SU-DHL-6 (cell line): ENCODE results near the gene THSD4.

Source experiments
- H2AFZ ChIP-seq: fragments of 200-600 bp; sonication (generic); 2 replicates; pipeline ENCODE4 v1.6.1; 2014; ENCODE audit warnings: low read depth, mild to moderate bottlenecking, moderate library complexity, mixed read lengths, antibody characterized with exemption, low read length; ENCODE audit not compliant: severe bottlenecking
- H3F3A ChIP-seq: fragments of 200-600 bp; shearing (Covaris generic); 2 replicates; pipeline ENCODE4 v1.6.0; 2016; ENCODE audit warnings: antibody characterized with exemption, mild to moderate bottlenecking; ENCODE audit not compliant: insufficient read depth
- H3K27ac ChIP-seq: fragments of 200-600 bp; sonication (generic); 2 replicates; pipeline ENCODE4 v1.5.1; 2016; ENCODE audit warnings: low read depth, mild to moderate bottlenecking, low read length, moderate library complexity, mixed read lengths
- H3K27me3 ChIP-seq: fragments of 200-600 bp; sonication (generic), shearing (Covaris generic); 2 replicates; pipeline ENCODE4 v1.6.0; 2014; ENCODE audit warnings: mild to moderate bottlenecking, low read length
- H3K36me3 ChIP-seq: fragments of 200-600 bp; sonication (generic); 2 replicates; pipeline ENCODE4 v1.6.1; 2014; ENCODE audit warnings: mild to moderate bottlenecking, low read length, mixed read lengths
- H3K4me2 ChIP-seq: fragments of 300-600, 200-600 bp; shearing (Covaris generic), sonication (generic); 2 replicates; pipeline ENCODE4 v1.6.0; 2014; ENCODE audit warnings: low read length, low read depth, mild to moderate bottlenecking; ENCODE audit not compliant: poor library complexity, severe bottlenecking
- H3K4me3 ChIP-seq: fragments of 200-600 bp; sonication (generic); 2 replicates; pipeline ENCODE4 v1.5.1; 2014; ENCODE audit warnings: antibody characterized with exemption, low read length, mild to moderate bottlenecking, mixed read lengths; ENCODE audit not compliant: insufficient read depth, poor library complexity, severe bottlenecking
- H3K79me2 ChIP-seq: fragments of 200-600 bp; sonication (generic); 2 replicates; pipeline ENCODE4 v1.6.1; 2014; ENCODE audit warnings: mild to moderate bottlenecking, low read length, moderate library complexity; ENCODE audit not compliant: insufficient read depth
- H3K9ac ChIP-seq: fragments of 200-600 bp; sonication (generic); 2 replicates; pipeline ENCODE4 v1.7.0; 2014; ENCODE audit warnings: mild to moderate bottlenecking, low read length
- H3K9me2 ChIP-seq: fragments of 200-600 bp; sonication (generic); replicated peaks from 2 replicates; pipeline ENCODE4 v1.6.1; 2014; ENCODE audit warnings: low read length; ENCODE audit not compliant: insufficient read depth
- H3K9me3 ChIP-seq: fragments of 200-600 bp; sonication (generic); 2 replicates; pipeline ENCODE4 v1.6.1; 2014; ENCODE audit warnings: low read length, mixed read lengths; ENCODE audit not compliant: insufficient read depth
- H4K20me1 ChIP-seq: fragments of 200-600 bp; sonication (generic); 2 replicates; pipeline ENCODE4 v1.6.1; 2014; ENCODE audit warnings: low read depth, mild to moderate bottlenecking, antibody characterized with exemption, low read length, moderate library complexity, mixed read lengths
- CTCF ChIP-seq: fragments of 200-600 bp; sonication (generic); IDR thresholded peaks from one replicate; pipeline ENCODE4 v1.5.1; 2017; ENCODE audit warnings: antibody characterized with exemption, mild to moderate bottlenecking, low read length, moderate library complexity; ENCODE audit not compliant: insufficient read depth, poor library complexity, severe bottlenecking
- EZH2phosphoT487 ChIP-seq: fragments of 200-600 bp; sonication (generic), shearing (Covaris generic); conservative IDR thresholded peaks from 2 replicates; pipeline ENCODE4 v1.6.1; 2018; ENCODE audit warnings: mild to moderate bottlenecking, antibody characterized with exemption, low read length, moderate library complexity, mixed read lengths

Gene THSD4

GRCh38 chr15:71571641-71572040, 456.4 kb downstream of the THSD4 start:
- Histone ChIP-seq H3K4me2 (no peak overlapping the region), H3K9me2 (no peaks in the 10 kb centered on the region), H3K79me2 (no peaks in the 10 kb centered on the region), H2AFZ (no peak overlapping the region), H4K20me1 (no peaks in the 10 kb centered on the region), H3K27ac (no peak overlapping the region), H3K4me3 (no peak overlapping the region), H3K9me3 (no peaks in the 10 kb centered on the region), H3K36me3 (no peaks in the 10 kb centered on the region), H3F3A (no peaks in the 10 kb centered on the region), H3K9ac (no peak overlapping the region), H3K27me3 (no peaks in the 10 kb centered on the region)
- TF ChIP-seq EZH2phosphoT487 (no peak), CTCF (no peak)

GRCh38 chr15:71572452-71573053, 457.3 kb downstream of the THSD4 start:
- Histone ChIP-seq H2AFZ (no peak overlapping the region), H3K4me3 (no peak overlapping the region), H3K9me2 (no peaks in the 10 kb centered on the region), H3K27ac (no peak overlapping the region), H3K27me3 (no peaks in the 10 kb centered on the region), H3K36me3 (no peaks in the 10 kb centered on the region), H3K9ac (no peak overlapping the region), H3K9me3 (no peaks in the 10 kb centered on the region), H3K79me2 (no peaks in the 10 kb centered on the region), H4K20me1 (no peaks in the 10 kb centered on the region), H3F3A (no peaks in the 10 kb centered on the region), H3K4me2 (no peak overlapping the region)
- TF ChIP-seq EZH2phosphoT487 (no peak), CTCF (no peak)

GRCh38 chr15:71573599-71573998, 458.3 kb downstream of the THSD4 start:
- Histone ChIP-seq H3K27me3 (no peaks in the 10 kb centered on the region), H3K9me2 (no peaks in the 10 kb centered on the region), H3K9me3 (no peaks in the 10 kb centered on the region), H3K27ac (no peak overlapping the region), H2AFZ (no peak overlapping the region), H3K79me2 (no peaks in the 10 kb centered on the region), H3K4me3 (no peak overlapping the region), H4K20me1 (no peaks in the 10 kb centered on the region), H3K4me2 (no peak overlapping the region), H3K9ac (no peak overlapping the region), H3F3A (no peaks in the 10 kb centered on the region), H3K36me3 (no peaks in the 10 kb centered on the region)
- TF ChIP-seq EZH2phosphoT487 = no peak
- TF ChIP-seq CTCF = no peak
